AG09319 (cell line): ENCODE data around the gene TMEM139.

ENCODE experiments used
- DNase-seq: peaks from one replicate; pipeline ENCODE4 v3.0.0-alpha.2; 2010; ENCODE audit warnings: low read depth; ENCODE audit errors: extremely low read depth
- TF ChIP-seq, protein P1 (sequence below): IDR thresholded peaks from 2 replicates; pipeline ENCODE4 v1.5.1; 2011; ENCODE audit warnings: low read depth, mild to moderate bottlenecking, inconsistent platforms, low read length, moderate library complexity

TMEM139 gene

DNA sequence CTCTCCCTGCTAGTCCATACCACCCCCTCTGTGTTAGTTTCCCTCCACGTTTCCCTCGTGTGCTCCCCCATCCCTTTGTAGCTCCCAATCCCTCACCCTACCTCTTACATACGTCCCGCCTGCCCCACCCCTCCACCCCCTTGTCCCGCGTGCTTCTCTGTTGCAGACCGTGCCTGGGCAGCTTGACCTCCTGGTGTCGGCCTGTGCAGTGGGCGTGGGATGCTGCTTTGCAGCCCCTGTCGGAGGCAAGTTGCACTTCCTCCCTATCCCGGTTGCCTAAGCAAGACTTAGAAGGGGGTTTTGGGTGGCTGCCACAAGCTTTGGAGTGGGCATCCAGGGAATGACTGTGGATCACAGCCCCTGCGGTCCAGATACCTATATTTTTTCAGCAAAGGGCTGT lies 38.9 kb downstream of the TMEM139 start:
- DNase-seq: no peak
- TF ChIP-seq, protein P1, sequence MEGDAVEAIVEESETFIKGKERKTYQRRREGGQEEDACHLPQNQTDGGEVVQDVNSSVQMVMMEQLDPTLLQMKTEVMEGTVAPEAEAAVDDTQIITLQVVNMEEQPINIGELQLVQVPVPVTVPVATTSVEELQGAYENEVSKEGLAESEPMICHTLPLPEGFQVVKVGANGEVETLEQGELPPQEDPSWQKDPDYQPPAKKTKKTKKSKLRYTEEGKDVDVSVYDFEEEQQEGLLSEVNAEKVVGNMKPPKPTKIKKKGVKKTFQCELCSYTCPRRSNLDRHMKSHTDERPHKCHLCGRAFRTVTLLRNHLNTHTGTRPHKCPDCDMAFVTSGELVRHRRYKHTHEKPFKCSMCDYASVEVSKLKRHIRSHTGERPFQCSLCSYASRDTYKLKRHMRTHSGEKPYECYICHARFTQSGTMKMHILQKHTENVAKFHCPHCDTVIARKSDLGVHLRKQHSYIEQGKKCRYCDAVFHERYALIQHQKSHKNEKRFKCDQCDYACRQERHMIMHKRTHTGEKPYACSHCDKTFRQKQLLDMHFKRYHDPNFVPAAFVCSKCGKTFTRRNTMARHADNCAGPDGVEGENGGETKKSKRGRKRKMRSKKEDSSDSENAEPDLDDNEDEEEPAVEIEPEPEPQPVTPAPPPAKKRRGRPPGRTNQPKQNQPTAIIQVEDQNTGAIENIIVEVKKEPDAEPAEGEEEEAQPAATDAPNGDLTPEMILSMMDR: no peak

DNA sequence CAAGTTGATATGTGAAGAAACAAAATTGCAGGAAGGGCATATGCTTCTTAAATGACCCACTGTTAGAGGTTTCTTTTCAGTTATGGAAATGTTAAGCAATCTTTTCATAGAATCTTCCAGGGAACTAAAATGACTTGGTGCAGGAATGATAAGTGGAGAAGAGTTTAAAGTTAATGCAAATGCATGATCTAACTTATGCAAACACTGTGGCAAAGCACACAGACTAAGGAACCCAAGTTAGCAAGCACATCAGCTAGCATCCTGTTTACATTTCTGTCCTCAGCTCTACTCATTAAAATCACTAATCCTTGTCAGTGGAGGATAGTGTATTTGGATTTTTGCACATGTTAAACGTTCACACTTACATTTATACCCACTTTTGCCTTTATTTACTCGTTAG lies 40.5 kb downstream of the TMEM139 start:
- TF ChIP-seq, protein P1: no peak
- DNase-seq: no peak

DNA sequence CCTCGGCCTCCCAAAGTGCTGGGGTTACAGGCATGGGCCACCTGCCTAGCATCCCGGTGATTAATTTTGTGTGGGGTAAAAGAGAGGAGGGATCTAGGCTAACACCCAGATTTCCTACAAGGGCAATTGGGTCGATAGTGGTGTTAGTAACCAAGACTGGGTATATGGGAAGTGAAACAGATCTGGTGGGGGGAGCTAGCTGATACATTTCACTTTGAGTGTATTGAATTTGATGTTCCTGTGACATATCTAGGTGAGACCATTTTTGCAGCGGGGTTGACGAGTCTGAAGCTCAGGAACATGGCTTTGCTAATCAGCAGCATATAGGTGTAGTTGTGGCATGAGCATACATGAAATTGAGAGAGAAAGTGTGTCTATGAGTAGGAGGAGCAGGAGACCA lies 43.1 kb downstream of the TMEM139 start:
- no peak for DNase-seq
- TF ChIP-seq, protein P1: no peak

DNA sequence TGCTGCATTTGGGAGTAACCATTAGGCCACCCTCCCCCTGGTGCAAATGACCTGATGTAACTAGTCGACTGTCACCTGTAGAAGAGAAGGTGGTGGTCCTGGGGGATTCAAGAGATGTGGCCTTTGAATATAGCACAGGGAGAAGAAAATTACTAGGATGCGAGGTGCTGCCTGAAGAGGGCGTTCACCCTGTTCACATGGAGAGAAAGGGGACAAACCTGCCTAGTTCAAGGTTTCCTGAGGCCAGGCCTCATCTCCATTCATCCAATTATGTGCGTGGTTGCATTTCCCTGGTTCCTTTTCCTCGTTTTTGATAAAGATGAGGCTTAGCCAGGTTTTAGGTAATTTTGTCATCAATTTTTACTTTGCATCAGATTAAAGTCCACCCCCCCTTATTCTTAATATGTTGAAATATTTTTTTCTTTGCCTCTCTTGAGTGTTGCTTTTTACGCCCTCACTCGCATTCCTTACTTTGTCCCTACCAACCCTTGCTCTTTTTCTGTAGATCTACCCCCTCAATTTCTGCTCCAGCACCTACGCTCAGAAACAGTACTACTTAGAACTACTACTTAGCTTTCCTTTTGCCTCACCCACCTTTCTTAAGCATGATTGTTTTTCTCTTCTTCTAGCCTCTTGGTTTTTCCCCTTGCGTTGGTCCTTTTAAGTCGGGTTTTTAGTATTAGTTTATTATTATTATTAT lies 44.9 kb downstream of the TMEM139 start:
- TF ChIP-seq, protein P1: no peak
- no peak for DNase-seq

DNA sequence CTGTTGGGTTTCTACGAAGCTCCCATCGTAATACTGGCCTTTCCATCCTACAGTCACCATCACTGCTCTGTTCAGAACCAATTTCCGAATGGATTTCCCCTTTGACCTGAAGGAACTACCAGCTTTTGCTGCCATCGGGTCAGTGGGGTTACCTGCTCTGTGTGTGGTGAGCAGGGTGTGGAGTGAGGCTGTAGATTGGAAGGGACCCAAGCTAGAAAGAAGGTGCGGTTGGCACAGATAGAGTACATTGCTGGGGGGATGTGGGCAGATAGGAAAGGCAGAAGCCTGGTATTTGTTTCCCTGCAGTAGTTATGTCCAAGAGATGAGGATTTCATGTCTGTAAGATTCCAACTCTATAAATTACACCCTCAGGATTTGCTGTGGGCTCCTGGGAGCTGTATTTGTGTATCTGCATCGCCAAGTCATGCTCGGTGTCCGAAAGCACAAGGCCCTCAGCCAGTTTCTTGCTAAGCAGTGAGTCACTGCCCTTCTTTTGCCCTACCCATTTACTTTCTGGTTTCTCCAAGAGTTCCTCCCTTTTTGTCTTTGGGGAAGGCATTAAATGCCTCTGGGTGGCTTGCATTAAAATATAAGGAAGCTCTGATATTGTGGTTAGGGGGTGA lies 46.5 kb downstream of the TMEM139 start:
- DNase-seq: peak; percentile 70

DNA sequence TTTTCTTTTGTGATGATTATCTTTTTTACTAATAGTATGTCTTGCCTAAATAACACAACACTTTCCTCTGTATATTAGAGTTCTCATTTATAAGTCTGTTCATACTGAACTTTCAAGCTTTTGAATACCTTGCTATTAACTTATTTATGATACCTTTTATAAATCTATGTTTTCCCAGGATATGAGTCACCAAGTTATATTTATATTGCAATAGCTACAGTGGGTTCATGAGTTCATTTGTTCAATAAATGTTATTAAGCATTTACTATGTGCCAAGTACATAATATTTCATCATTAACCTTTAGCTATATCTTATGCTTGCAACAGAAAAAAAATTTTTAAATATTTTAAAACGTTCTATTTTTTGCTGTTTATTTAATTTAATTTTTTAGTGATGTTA lies 49.5 kb downstream of the TMEM139 start:
- no peak for DNase-seq
- TF ChIP-seq, protein P1: no peak

More for the DNA sequence above, 46.5 kb downstream of the TMEM139 start:
- TF ChIP-seq, protein P1: no peak

DNA sequence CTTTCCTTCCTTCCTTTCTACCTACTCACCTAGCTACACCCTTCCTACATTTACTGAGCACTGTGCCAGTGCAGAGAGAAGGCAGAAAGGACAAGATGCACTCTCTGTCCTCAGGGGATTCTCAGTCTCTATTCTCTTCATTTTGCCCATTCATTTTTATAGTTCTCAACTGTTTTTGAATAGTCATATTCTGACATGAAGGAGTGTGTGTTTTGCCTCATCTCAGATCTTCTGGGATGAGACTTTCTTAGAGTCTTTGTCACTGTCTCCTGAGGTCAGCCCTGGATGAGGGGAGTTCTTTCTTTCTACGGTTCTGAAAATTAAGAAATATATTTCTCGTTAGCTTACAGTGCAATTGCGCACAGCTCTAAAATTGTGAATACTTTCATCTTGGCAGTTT lies 52.5 kb downstream of the TMEM139 start:
- DNase-seq: no peak

More for the DNA sequence above, 52.5 kb downstream of the TMEM139 start:
- TF ChIP-seq, protein P1: no peak
